ENCODE results near the gene MTOR. TPM values are rescaled to one million over a fixed set of nuclear protein-coding genes. Genes with fewer than 3 reads are reported as not detected.

Gene MTOR
- total and polyA plus RNA-seq, 4 donors: 15.1 to 36.6 (median 26.9) TPM

DNA sequence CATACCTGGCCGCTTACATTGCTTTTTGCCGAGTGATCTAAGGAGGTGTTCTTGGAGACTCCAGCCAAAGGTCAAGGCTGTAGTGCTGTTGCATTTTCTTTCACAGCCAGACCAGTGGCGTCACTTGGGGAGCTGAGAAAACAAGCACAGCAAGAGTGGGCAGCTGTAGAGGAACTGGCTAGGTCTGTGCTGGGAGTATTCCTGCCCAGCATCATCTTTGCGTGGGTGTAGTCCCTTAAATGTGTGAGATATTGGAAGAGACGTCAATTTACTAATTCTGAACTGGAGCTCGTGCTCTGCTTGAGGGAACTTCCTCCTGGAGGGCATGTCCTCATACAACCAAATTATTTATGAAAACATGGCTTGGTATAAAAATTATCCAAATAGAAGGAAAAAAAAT is 20.8 kb upstream of the MTOR start:
- Histone ChIP-seq H3K36me3 (ENCODE audit: control insufficient read depth in 4 of 4, insufficient read depth in 4 of 4, low read length in 4 of 4) (peaks cover 4 to 12% (median 9%) of the 10 kb centered on the region in 4 donors), H3K9ac (ENCODE audit: insufficient read depth in 1 of 2, low read length in 2 of 2) (no peak overlapping the region), H3K27ac (ENCODE audit: low read depth in 1 of 2, low read length in 1 of 2) (no peak overlapping the region), H3K4me1 (ENCODE audit: control insufficient read depth in 5 of 5, insufficient read depth in 5 of 5, low read length in 5 of 5) (peaks cover 0 to 14% (median 3%) of the 10 kb centered on the region in 5 donors), H3K27me3 (ENCODE audit: control insufficient read depth in 3 of 3, insufficient read depth in 3 of 3, low read length in 2 of 3) (no peaks in the 10 kb centered on the region), H3K9me3 (ENCODE audit: control insufficient read depth in 4 of 4, insufficient read depth in 3 of 4, low read length in 3 of 4) (no peaks in the 10 kb centered on the region), H3K4me3 (no peak overlapping the region)
- ATAC-seq (ENCODE audit: insufficient read depth, low FRiP score) (no peak), DNase-seq (no peak)
- WGBS, 2 donors: 91 to 97% methylated on average over 6 of the region's 6 CpGs
- TF ChIP-seq, protein P1, sequence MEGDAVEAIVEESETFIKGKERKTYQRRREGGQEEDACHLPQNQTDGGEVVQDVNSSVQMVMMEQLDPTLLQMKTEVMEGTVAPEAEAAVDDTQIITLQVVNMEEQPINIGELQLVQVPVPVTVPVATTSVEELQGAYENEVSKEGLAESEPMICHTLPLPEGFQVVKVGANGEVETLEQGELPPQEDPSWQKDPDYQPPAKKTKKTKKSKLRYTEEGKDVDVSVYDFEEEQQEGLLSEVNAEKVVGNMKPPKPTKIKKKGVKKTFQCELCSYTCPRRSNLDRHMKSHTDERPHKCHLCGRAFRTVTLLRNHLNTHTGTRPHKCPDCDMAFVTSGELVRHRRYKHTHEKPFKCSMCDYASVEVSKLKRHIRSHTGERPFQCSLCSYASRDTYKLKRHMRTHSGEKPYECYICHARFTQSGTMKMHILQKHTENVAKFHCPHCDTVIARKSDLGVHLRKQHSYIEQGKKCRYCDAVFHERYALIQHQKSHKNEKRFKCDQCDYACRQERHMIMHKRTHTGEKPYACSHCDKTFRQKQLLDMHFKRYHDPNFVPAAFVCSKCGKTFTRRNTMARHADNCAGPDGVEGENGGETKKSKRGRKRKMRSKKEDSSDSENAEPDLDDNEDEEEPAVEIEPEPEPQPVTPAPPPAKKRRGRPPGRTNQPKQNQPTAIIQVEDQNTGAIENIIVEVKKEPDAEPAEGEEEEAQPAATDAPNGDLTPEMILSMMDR (IDR thresholded peaks at IDR 0.05; ENCODE audit: control extremely low read depth, extremely low read depth): no peak

- Histone ChIP-seq H3K4me3 (no peak overlapping the region), H3K4me1 (ENCODE audit: control insufficient read depth in 5 of 5, insufficient read depth in 5 of 5, low read length in 5 of 5) (peaks cover 0 to 14% (median 3%) of the 10 kb centered on the region in 5 donors), H3K9ac (ENCODE audit: insufficient read depth in 1 of 2, low read length in 2 of 2) (no peak overlapping the region), H3K27me3 (ENCODE audit: control insufficient read depth in 3 of 3, insufficient read depth in 3 of 3, low read length in 2 of 3) (no peaks in the 10 kb centered on the region), H3K36me3 (ENCODE audit: control insufficient read depth in 4 of 4, insufficient read depth in 4 of 4, low read length in 4 of 4) (peaks cover 4 to 12% (median 10%) of the 10 kb centered on the region in 4 donors), H3K9me3 (ENCODE audit: control insufficient read depth in 4 of 4, insufficient read depth in 3 of 4, low read length in 3 of 4) (no peaks in the 10 kb centered on the region), H3K27ac (ENCODE audit: low read depth in 1 of 2, low read length in 1 of 2) (peak overlapping the region in 1 of 2 donors; percentile 75)
- 30 to 32% methylated on average over 8 of the region's 8 CpGs for WGBS, 2 donors
- DNase-seq (peak; percentile 46 to 93 (median 89)), ATAC-seq (ENCODE audit: insufficient read depth, low FRiP score) (peak; percentile 35)
- TF ChIP-seq, protein P1 (IDR thresholded peaks at IDR 0.05; ENCODE audit: control extremely low read depth, extremely low read depth): no peak
Observed at GRCh38 chr1:11281518-11282331, 19.4 kb upstream of the MTOR start.

DNA sequence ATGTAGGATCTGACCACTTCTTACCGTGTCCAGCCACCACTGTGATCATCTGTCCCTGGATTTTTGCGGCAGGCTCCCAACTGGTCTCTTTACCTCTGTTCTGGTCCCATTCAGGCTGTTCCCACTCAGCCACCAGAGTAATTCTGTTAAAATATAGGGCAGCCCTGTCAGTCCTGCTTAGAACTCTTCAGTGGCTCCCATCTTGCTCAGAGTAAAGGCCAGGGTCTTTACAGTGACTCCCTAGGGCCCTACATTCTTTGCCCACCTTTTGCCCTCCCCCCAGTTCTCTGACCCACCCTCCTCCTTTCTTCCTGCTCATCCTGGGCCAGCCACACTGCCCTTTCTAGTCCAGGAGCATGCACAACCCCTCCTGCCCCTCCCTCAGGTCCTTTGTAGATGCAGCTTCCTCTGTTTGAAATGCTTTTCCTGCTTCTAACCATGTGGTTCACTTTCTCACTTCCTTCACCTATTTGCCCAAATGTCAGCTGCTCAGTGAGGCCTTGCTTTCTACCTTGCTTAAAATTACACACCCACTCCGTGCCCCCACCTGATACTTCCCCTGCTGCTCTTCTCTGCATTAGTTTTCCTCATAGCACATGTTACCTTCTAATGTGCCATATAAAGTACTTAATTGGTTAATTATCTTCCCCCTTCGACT is 18.5 kb upstream of the MTOR start:
- TF ChIP-seq, protein P1 (IDR thresholded peaks at IDR 0.05; ENCODE audit: control extremely low read depth, extremely low read depth): no peak
- peak overlapping the region in 1 of 2 donors; percentile 52 for H3K27ac ChIP-seq (ENCODE audit: low read depth in 1 of 2, low read length in 1 of 2)

More for the DNA sequence above, 18.5 kb upstream of the MTOR start:
- ATAC-seq (ENCODE audit: insufficient read depth, low FRiP score) (no peak), DNase-seq (peak in 1 of 3 donors; percentile 13)
- Histone ChIP-seq H3K36me3 (ENCODE audit: control insufficient read depth in 4 of 4, insufficient read depth in 4 of 4, low read length in 4 of 4) (peaks cover 3 to 8% (median 6%) of the 10 kb centered on the region in 4 donors), H3K9me3 (ENCODE audit: control insufficient read depth in 4 of 4, insufficient read depth in 3 of 4, low read length in 3 of 4) (no peaks in the 10 kb centered on the region), H3K4me3 (no peak overlapping the region), H3K9ac (ENCODE audit: insufficient read depth in 1 of 2, low read length in 2 of 2) (no peak overlapping the region), H3K27me3 (ENCODE audit: control insufficient read depth in 3 of 3, insufficient read depth in 3 of 3, low read length in 2 of 3) (no peaks in the 10 kb centered on the region), H3K4me1 (ENCODE audit: control insufficient read depth in 5 of 5, insufficient read depth in 5 of 5, low read length in 5 of 5) (peaks cover 0 to 18% (median 3%) of the 10 kb centered on the region in 5 donors)
- WGBS, 2 donors: 53 to 60% methylated on average over 4 of the region's 4 CpGs

All from lung (tissue), 12 donors.